CD4-positive, alpha-beta T cell treated with Interleukin-17A for 1 hour (primary cell): Measurements from ENCODE around the gene LCE7A.
A peak's percentile ranks its signal among the peaks of the same experiment; 100 is the strongest.

Experiments
- DNase-seq: peaks from one replicate; pipeline ENCODE4 v3.0.0-alpha.2; 2020

The LCE7A gene, protein sequence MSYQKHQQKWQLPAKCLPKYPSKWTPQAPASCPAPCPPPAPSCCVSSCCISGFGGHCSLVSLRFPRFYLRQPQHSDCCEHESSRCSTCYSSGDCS

DNA sequence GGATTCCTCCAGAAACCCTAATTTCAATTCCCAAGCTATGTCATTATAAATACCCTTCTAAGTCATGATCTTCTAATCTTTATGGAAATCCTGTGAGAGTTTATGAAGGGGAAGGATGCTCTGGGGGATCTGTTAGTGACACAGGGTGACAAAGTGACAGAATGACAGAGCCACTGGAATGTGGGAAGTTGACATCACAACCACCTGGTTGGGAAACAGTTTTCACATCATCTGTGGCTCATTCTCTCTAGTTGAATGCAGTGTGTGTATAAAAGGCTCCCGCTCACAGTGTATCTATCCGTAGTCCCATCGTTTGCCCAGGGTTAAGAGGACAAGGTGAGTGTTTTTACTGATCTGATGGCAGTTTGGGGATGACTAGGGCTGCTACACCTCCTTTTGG, at the start of gene LCE7A:
Gene LCE7A, plus strand, starts transcription at position 301 of the 400 bp plus-strand sequence. CDS start 702 bp downstream, outside the sequence.
- DNase-seq, result no peak

DNA sequence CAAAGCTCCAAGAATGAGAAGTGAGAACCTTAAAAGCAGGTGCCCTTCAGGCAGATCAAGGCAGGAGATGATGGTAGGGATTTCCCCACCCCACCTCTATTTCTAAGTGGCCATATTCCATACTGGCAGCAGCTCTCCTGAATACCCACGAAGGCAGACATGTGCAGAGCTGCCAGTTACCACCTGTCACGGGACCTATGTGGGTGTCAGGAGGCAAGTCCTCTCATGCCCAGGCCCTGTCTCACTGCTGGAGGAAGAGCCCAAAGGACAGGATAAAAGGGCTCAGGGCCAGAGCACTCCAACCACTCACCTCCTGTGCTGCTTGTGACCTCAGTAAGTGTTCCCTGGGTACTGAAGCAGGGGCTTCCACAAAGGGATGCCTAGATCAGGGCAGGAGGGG, 48.7 kb upstream of the LCE7A start:
- DNase-seq, result no peak

DNA sequence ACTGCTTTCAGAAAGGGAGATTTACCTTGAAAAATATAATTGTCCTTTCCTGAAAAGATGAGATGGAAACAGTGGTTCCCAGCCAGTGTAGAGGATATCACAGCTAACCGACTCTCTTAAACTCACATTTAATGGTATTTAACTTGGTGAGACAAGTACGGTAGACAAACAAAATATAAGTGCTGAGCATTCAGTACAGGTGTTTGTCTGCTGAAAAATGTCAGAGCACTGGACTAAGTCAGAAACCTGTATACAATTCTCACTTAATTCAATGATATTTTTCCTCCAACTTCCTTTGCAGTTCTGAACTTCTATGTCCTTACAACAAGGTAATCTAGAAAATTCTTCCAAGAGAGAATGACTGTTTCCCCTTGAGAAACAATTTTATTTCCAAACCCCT, 48.1 kb upstream of the LCE7A start, which contains the start of gene LCE1B:
Gene LCE1B, plus strand, starts transcription at position 301 of the 400 bp plus-strand sequence. CDS start 476 bp downstream, outside the sequence.
- DNase-seq, result no peak

DNA sequence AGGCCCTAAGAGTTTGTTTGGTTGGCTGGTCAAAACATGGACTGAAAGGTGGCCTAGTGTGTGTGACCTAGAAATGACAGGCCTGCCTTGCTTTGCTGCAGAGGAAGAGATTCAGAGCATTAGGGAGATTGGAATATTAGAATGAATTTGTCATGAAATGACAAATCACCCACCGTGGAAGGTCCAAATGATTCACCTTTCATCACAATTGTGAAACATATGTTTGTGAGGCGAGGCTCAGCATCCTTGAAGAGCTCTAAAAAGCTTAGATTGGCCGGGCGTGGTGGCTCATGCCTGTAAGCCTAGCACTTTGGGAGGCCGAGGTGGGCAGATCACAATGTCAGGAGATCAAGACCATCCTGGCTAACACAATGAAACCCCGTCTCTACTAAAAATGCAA, 42.5 kb upstream of the LCE7A start:
- no peak for DNase-seq

DNA sequence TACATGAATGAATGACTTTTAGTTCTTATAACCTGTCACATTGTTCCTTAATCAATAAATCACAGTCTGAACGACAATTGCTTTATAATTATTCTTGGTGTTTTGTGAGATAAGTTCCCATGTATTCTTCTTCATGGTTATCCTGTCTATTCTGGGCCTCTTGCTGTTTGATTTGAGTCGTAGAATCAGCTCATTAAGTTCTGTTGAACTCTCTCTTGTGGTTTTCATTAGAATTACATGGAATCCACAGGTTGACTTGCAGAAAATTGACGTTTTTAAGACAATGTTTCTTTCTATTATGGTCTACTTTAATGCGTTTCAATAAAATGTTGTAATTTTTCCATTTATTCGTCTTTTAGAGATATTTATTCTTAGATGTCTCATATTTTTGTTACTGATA, 36.5 kb upstream of the LCE7A start:
- DNase-seq, result no peak

DNA sequence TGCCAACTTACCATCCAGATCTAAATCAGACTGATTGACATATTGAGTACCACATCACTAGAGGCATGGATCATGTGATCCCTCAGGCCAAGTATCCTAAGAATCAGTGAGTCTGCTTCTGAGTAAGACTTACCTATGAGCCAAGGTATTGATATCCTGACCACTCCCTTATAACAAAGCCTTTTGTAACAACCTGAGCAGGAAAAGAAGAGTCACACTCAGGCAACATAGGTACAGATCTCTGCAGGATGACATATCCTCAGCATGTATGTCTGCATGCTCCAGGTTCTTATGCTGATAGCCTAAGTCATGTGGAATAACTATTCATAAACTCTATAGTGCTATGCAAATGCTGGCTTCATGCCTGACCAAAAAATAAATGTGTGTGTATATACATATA, 34.8 kb upstream of the LCE7A start:
- no peak for DNase-seq

DNA sequence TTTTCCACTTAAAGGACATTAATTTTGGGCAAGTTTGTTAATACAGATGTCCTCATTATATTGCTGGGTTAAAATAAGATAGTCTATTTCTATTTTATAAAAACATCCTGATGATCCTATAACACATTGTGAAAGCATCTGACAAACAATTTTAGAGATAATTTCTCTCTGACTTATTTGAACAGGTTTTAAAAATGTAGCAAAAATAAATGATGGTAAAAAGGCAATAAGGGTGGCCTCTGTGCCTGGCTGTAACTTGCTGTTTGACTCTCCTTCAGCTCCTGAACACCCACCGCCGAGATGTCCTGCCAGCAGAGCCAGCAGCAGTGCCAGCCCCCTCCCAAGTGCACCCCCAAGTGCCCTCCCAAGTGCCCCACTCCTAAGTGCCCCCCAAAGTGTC, 32.6 kb upstream of the LCE7A start, which contains the start of gene LCE1A:
Gene LCE1A, plus strand, starts transcription at position 301 of the 400 bp plus-strand sequence. Its CDS starts 0 bp downstream, at position 301.
- DNase-seq, result no peak

DNA sequence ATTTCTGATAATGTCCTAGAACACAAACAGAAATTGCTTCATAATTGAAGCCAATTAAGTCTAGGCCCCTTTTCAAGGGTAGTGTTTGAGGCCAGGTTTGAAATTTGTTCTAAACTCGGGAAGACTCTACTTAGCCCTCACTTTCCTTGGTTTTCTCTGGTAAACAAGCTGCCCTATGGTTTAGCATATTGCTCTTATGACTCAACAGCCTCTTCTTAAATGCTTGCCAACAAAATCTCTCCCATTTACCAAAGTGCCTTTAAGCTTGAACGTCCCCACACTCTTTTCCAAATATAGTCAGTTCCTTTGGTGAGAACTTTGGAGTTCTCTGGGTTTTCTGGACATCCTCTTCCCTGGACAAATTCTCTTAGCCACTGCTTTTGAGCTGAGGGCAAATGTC, 22.9 kb upstream of the LCE7A start:
- no peak for DNase-seq

DNA sequence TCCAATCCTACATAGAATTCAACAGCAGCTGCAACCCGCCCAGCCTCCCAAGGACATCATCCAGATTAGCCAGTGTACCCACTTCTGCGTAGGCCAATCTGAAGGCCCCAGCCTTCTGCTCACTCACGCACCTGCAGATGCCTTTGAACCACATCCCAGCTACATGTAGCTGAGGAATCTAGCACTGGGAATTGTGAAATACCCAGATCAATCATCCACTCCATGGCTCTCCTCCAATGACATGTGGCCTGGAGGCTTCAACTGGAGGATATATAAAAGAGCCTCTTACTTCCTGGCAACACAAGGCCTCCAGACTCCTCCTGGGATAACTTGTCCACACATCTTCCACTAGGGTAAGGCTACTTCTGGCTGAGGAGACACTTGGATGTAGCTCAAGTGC, 17.2 kb upstream of the LCE7A start, which contains the start of gene LCE6A:
Gene LCE6A, plus strand, starts transcription at position 301 of the 400 bp plus-strand sequence. CDS start 665 bp downstream, outside the sequence.
- DNase-seq, result no peak

DNA sequence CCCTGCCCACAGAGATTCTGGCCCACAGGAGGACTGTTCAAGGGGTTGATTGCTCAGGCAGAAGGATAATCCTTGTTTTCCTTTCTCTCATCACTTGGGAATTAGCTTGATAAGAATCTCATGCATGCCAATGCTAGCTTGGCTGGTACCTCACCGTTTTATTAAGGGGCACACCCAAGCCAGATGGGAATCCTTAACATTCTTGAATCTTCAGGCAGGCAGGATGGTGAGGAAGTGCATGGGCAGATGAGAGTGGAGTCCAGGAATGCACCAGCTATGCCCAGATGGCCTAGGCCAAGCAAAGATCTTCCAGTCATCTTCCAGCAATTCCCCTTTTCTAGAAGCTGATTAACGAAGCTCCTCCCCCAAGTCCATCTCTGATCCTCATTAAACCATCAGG, 4.1 kb upstream of the LCE7A start:
- DNase-seq, result no peak

DNA sequence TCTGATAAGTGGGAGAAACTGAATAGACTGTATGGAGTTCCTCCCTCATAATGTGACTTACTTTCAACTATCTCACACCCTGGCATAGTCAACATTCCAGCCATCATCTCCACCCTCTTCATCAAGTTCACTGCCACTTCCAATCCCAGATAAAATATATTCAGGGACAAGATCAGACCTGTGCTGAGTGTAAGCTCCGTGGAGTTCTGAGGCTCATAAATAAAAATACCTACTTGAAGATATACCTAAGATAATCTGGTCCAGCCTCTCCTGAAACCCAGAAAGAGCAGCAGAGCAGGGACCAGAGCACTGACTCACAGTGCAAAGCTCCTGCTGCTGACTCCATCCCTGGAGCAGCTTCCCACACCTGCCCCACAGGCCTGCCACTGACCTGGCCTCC, 1.7 kb upstream of the LCE7A start:
- DNase-seq, result no peak

DNA sequence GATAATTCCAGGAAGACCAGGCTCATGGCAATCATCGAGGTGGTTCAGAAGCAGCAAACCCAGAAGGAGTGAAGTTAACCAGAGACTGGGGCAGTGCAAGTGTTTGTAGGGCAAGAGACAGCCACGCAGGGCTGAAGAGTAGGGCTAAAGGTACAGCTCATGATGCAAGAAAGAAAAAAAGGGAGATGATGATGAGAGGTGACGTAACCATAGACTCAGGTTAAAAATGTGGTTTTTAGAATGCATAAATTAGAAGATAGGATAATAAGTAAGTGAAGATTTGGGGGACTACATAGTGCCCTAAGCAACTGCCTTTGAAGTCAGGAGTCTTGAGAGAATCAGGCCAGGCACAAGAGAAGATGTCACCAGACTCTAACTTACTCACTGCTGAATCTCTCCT, 333 bp downstream of the LCE7A start:
- DNase-seq, result no peak

DNA sequence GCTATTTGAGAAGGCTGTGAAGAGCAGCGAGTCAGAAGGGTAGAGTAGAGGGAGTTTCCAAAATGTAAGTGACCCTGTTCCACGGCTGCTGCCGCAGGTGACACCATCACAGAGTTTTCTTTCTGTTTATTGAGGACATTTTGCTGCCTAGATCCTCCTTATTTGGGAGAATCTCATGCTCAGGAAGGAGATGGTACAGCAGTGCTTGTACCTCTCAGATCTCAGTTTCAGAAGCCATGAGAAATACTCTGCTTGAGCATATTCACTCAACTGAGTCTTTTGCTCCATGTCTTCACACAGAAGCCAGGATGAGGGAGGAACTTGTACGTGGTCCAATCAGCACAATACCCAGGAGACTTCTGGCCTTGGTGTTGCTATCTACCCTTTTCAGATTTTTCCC, 1.6 kb downstream of the LCE7A start:
- no peak for DNase-seq

DNA sequence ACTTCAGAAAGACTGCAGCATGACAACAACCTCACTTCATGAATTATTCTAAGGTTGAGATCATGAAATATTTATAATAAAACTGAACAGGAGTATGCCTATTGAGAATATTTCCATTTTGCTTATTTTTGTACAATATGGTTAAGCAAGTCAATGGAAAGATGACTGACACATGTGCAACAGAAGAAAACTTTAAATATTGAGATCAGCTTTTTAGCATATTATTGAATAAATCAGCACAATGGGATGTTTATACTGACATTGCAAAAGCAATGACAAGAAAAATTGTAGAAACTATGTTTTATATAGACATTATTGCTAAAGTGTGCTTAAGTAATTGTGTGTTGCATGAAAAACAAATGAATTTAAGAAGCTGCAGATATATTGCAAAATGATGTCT, 4.6 kb downstream of the LCE7A start:
- no peak for DNase-seq

DNA sequence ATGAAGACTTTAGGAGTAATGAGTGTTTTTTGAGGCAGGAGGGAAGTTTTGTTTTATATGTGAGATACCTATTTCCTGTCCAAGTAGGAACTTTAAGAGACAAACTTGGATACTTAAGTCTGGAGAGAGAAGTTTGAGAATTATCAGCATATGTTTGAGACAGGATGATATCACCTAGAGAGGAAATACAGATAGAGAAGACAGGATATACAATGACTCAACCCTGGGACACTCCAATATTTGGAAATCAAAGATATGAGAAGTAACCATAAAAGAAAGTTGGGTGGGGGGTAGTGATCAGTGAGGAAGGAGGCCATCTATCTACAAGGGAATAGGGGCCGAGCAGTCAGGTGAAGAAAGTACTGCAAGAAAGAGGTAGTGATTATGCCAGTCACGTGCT, 6.5 kb downstream of the LCE7A start:
- no peak for DNase-seq

DNA sequence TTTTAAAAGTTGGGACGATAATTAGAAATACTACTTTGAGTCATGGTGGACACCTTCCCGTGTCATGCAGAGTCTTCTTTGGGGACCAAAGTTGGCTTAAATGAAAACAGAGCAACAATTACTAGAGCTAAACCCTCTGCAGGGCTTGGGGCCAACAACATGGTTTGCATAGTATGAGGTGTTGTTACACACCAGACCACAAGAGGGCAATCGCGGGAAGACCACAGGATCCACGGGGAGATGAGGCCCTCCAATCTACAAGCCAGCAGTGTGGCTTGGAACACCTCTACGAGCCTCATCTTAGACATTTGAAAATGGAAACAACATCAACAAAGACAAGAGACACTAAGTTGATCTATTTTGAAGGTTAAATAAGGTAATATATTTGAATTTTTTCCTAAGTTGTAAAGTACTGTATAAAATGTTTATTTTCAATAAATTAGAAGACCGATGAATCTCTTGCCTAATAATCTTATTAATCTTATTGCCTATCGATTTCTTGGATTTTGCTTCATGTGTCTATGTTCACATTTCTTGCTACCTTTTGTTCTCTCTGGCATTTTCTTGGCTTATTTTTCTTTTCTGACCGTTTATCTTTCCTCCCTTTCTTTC, 10.1 kb downstream of the LCE7A start:
- DNase-seq, result peak; percentile 58

DNA sequence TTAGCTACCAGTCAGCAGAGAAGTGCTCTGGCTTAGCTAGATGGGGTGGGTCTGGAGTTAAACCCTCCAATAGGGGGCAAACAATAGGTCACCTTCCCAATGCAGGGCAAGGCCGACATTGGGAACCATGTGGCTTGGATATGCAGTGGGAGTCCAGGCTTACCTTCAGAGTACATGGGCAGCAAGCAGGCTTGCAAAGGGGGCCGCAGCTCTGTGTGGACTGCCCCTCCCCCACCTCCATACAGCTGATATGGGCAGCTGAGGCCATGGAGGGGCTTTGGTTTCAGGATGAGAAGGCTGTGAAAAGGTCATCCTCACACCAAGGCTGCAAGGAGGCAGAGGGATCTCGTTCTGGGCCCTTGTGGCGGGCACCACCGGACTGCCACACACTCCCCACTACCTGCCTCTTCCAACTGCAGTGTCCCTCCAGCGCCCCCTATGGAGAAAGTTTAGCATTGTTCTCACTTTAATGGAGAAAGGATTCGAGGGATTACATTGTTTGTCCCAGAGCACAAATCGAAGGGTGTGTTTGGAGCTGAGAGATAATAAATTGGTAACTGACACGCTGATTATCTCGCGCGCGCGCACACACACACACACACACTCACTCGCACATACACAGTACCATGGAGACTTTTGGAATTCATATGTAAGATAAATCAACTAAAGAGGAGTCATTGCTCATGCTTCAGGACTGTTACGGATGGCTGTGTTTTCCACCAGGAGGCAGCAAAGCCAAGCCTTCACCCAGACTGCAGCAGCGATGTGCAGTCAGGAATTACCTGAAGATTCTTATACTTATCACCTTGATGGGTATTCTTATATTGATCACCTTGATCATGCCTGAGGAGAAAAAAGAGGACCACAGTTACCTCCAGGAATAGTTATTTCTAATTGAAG, 11.3 kb downstream of the LCE7A start:
- DNase-seq, result no peak

DNA sequence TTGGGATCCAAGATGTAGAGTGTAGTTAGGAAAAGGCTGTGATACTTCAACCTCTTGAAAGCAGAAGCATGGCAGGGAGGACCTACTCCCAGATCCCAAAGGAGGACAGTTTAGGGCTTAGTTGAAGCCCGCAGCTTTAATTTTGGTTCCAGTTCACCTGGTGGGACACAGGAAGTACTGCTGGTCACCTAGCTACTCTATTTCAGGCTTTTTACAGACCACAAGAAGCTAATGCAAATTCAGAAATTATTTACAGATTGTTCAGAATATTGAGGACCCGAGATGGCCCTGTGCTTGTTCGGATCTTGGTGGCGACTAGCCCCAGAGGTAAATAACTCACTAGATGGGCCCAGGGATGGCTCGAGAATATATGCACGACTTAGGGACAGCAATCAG, 11.9 kb downstream of the LCE7A start:
- no peak for DNase-seq

DNA sequence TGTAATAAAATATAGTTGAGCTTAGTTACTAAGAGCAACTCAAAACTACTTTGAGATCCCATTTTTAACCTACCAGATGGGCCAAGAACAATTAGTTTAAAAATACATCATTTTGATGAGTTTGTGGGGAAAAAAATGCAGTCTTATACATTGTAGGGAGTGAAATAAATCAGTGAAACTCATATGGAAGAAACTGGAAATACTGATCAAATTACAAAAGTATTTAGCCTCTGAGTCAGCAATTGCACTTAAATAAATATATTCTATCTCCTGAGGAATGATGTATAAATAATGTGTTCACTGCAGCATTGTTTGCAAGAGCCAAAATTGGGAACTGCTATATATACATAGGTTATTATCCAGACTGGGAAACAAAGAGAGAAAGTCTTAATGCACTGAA, 13.7 kb downstream of the LCE7A start:
- DNase-seq, result no peak

DNA sequence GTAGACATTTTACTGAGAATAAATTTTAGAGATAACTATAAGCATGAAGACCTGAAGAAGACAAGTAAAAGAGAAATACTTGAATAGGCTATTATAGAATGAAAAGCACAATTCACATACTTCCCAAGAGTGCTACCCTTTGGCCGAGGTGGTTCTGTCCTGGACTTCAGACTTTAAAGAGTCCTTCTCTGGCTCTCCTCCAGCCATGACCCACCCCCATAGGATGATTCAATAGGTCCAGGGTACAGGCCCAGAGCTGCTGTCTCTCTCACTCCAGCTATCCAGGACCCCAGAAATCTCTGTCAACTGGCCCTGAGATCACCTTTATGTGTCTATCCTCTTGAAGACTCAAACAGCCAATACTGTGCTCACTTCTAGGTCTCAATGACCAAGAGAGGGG, 17.0 kb downstream of the LCE7A start:
- no peak for DNase-seq

DNA sequence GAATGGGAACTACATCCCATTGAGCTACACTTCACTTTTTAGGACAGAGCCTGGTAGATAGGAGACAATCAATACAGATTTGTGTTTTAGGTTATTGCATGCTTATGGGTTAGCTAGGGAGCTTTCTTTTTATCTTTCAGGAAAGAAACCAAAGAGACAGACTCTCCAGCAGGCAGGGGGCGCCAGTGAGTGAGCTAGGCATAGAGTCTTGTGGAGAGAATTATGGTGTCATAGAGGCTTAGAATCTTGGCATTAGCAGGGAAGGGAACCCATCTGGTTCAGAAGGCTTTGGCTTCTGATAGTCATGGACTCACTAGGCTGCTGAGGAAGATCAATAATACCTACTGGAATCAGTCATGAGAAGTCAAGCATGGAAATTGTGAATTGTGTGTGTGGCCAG, 18.2 kb downstream of the LCE7A start, which contains the start of gene SMCP:
Gene SMCP, plus strand, starts transcription at position 281 of the 400 bp plus-strand sequence. CDS start 6,101 bp downstream, outside the sequence.
- DNase-seq, result no peak

DNA sequence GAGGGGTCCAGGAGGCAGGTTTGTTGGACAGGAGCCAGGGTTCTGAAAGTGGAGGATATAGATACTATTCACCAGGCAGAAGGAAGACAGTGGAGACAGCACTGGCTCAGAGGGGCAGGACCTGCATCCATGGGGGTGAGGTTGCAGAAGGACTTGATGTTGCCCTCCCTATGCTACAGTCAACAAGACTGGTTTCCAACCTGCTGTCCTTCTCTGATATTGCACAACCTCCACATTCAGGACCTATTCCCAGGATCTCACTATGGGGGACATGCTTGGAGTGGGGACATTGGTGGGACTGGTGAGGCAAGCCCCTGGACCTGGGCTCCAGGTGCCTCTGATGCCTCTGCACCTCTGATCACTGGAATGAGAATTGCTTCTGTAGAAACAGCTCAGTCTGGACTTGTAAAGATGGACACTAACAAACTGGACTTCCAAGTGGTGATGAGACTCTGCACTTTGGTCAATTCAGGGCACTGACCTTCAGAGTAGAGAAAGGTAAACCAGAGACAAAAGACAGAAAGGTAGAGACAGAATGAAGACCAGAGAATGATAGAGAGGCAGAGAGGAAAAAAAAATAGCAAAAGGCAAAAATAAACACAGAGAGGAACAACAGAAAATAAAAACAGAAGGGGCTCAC, 19.9 kb downstream of the LCE7A start:
- DNase-seq, result no peak

DNA sequence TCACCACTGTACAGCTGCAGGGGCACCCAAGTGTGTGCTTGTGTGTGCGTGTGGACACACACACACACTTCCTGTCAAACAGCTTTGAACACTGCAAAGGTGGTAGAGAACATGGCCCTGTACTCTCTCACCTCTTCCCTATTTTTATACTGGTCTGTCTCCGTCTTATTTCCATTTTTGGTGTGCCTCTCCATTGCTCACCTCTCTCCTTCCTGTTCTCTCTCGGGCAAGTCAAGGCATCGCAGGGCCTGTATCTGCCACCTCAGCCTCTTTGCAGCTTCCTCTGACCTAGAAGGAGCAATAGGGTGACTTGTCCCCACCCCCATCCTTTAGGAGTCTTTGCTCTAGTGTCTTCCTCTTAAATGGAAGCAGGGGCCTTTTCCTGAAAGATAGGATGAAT, 20.5 kb downstream of the LCE7A start:
- no peak for DNase-seq
